ENCODE data around the gene PTPN11.

GRCh38 chr12:112443916-112444315 is 25.2 kb downstream of the PTPN11 start:
- TF ChIP-seq CTCF (optimal IDR thresholded peaks at IDR 0.05 in 1 of 3, IDR thresholded peaks at IDR 0.05 in 1 of 3, conservative IDR thresholded peaks at IDR 0.05 in 1 of 3; ENCODE audit: extremely low read depth in 1 of 3, insufficient read depth in 2 of 3, low read length in 3 of 3) (no peak), EZH2 (IDR thresholded peaks at IDR 0.05; ENCODE audit: low read length) (no peak)
